ENCODE results near the gene GINS3.

Gene GINS3

GRCh38 chr16:58426966-58427365 is 34.7 kb downstream of the GINS3 start:
- peak; percentile 30 for DNase-seq

GRCh38 chr16:58428621-58429542 is 36.6 kb downstream of the GINS3 start:
- no peak for DNase-seq

- DNase-seq: no peak
Observed at GRCh38 chr16:58430718-58431117, 38.4 kb downstream of the GINS3 start.

GRCh38 chr16:58433569-58433951 is 41.3 kb downstream of the GINS3 start:
- DNase-seq: no peak

- DNase-seq: no peak
Observed at GRCh38 chr16:58435779-58436178, 43.5 kb downstream of the GINS3 start.

GRCh38 chr16:58440131-58440530 is 47.9 kb downstream of the GINS3 start:
- DNase-seq: no peak

GRCh38 chr16:58442547-58442946 is 50.3 kb downstream of the GINS3 start:
- DNase-seq: no peak

- no peak for DNase-seq
Observed at GRCh38 chr16:58443783-58444182, 51.5 kb downstream of the GINS3 start.

- DNase-seq: no peak
Observed at GRCh38 chr16:58444265-58444664, 52.0 kb downstream of the GINS3 start.

- no peak for DNase-seq
Observed at GRCh38 chr16:58448890-58449289, 56.6 kb downstream of the GINS3 start.

GRCh38 chr16:58449306-58449705 is 57.0 kb downstream of the GINS3 start:
- no peak for DNase-seq

GRCh38 chr16:58449768-58450167 is 57.5 kb downstream of the GINS3 start:
- no peak for DNase-seq

GRCh38 chr16:58450590-58450989 is 58.3 kb downstream of the GINS3 start:
- DNase-seq: no peak

GRCh38 chr16:58451265-58451689 is 59.0 kb downstream of the GINS3 start:
- no peak for DNase-seq

GRCh38 chr16:58451945-58452401 is 59.7 kb downstream of the GINS3 start:
- no peak for DNase-seq

- DNase-seq: no peak
Observed at GRCh38 chr16:58452640-58453039, 60.4 kb downstream of the GINS3 start.

GRCh38 chr16:58454178-58454577 is 61.9 kb downstream of the GINS3 start:
- DNase-seq: no peak

GRCh38 chr16:58454856-58455255 is 62.6 kb downstream of the GINS3 start:
- no peak for DNase-seq

Measured in NCI-H2171 (cell line).